HCEC 1CT (cell line): ENCODE data around the gene RXRA.
A peak's percentile ranks its signal among the peaks of the same experiment; 100 is the strongest.

ENCODE experiments used
- DNase-seq: peaks from one replicate; pipeline ENCODE4 v3.0.0-alpha.2; 2017

Gene RXRA

GRCh38 chr9:134404376-134405358, 78.4 kb downstream of the RXRA start:
- DNase-seq = no peak

GRCh38 chr9:134405527-134405926, 79.3 kb downstream of the RXRA start:
- no peak for DNase-seq

- no peak for DNase-seq
These were observed 80.3 kb downstream of the RXRA start for GRCh38 chr9:134406366-134407120.

GRCh38 chr9:134407121-134407779, 81.0 kb downstream of the RXRA start:
- peak; percentile 84 for DNase-seq

- no peak for DNase-seq
These were observed 82.1 kb downstream of the RXRA start for GRCh38 chr9:134408389-134408788.

GRCh38 chr9:134408939-134409737, 82.9 kb downstream of the RXRA start:
- DNase-seq = no peak

- DNase-seq = no peak
These were observed 84.0 kb downstream of the RXRA start for GRCh38 chr9:134410071-134410834.

GRCh38 chr9:134410835-134411217, 84.6 kb downstream of the RXRA start:
- DNase-seq = no peak

- DNase-seq = no peak
These were observed 85.4 kb downstream of the RXRA start for GRCh38 chr9:134411440-134412297.

GRCh38 chr9:134412298-134412711, 86.0 kb downstream of the RXRA start:
- DNase-seq = no peak

GRCh38 chr9:134413112-134413715, 87.0 kb downstream of the RXRA start:
- DNase-seq = no peak

- DNase-seq = peak; percentile 66
These were observed 87.8 kb downstream of the RXRA start for GRCh38 chr9:134413890-134414623.

GRCh38 chr9:134414900-134415425, 88.7 kb downstream of the RXRA start:
- DNase-seq = no peak

- DNase-seq = no peak
These were observed 90.2 kb downstream of the RXRA start for GRCh38 chr9:134416385-134417015.

GRCh38 chr9:134418354-134418753, 92.1 kb downstream of the RXRA start:
- DNase-seq = no peak

- DNase-seq = no peak
These were observed 92.9 kb downstream of the RXRA start for GRCh38 chr9:134419000-134419683.

- no peak for DNase-seq
These were observed 93.4 kb downstream of the RXRA start for GRCh38 chr9:134419684-134420076.

- no peak for DNase-seq
These were observed 94.1 kb downstream of the RXRA start for GRCh38 chr9:134420281-134420845.
